ES-I3 (cell line): ENCODE measurements around the gene KLF16.
"Not testable (repeated sequence)": the region's sequence is repeated elsewhere in the genome, so short reads cannot be mapped to it uniquely, and the experiment has no call there.

Experiments used
- H3K36me3 ChIP-seq: 2 replicates; pipeline ENCODE4 v1.6.1; 2013; ENCODE audit warnings: mild to moderate bottlenecking, low read length, control low read depth, moderate library complexity; ENCODE audit not compliant: insufficient read depth
- H3K4me1 ChIP-seq: 2 replicates; pipeline ENCODE4 v1.6.1; 2013; ENCODE audit warnings: mild to moderate bottlenecking, control low read depth, low read length; ENCODE audit not compliant: insufficient read depth
- H3K9ac ChIP-seq: 2 replicates; pipeline ENCODE4 v1.6.1; 2013; ENCODE audit warnings: low read depth, mild to moderate bottlenecking, low read length, moderate library complexity
- H3K9me3 ChIP-seq: 2 replicates; pipeline ENCODE4 v1.6.1; 2013; ENCODE audit warnings: mild to moderate bottlenecking, low read length, moderate library complexity; ENCODE audit not compliant: control insufficient read depth, insufficient read depth

The KLF16 gene

DNA sequence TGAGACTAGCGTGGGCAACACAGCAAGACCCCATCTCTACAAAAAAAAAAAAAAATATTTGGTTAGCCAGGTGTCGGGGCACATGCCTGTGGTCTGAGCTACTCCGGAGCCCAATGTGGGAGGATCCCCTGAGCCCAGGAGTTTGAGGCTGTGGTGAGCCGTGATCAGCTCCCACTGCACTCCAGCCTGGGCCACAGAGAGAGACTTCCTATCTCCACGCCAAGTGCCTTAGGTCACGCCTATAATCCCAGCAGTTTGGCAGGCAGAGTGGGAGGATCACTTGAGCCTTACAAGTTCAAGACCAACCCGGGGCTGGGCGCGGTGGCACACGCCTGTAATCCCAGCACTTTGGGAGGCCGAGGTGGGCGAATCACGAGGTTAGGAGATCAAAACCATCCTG, 33.1 kb upstream of the KLF16 start:
- Histone ChIP-seq H3K9ac (no peak overlapping the region), H3K36me3 (no peaks in the 10 kb centered on the region), H3K9me3 (no peaks in the 10 kb centered on the region), H3K4me1 (no peaks in the 10 kb centered on the region; the same call in 1 of the 2 replicates)

DNA sequence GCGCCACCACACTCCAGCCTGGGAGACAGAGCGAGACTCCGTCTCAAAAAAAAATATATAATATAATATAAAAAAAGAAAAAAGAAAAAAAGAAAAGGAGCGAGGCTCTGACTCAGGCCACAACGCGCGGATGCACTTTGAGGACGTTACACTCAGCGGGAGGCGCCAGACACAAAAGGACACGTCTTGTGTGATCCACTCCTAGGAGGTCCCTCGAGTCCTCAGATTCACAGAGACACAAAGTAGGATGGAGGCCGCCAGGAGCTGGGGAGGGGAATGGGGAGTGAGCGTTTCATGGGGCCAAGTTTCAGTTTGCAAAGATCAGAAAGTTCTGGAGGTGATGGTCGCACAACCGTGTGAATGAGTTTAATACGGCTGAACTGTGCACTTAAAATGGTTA, 30.4 kb upstream of the KLF16 start:
- Histone ChIP-seq H3K9ac (no peak overlapping the region), H3K9me3 (no peaks in the 10 kb centered on the region), H3K4me1 (no peaks in the 10 kb centered on the region; the same call in 1 of the 2 replicates), H3K36me3 (no peaks in the 10 kb centered on the region)

DNA sequence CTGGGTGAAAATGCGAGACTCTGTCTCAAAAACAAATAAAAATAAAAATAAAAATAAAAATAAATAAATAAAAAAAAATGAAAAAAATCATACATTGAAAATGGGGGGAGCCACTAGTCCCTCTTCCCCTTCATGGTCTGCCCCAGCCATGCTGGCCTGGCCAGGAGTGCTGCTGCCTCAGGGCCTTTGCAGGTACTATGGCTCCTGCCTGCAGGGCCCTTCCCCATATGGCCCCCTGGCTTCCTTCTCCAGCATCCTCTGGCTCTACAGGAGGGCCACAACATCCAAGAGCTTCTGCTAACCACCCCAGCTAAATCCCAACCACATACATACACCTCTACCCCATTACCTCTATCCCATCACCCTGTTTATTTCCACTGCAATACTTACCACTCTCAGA, 26.5 kb upstream of the KLF16 start:
- Histone ChIP-seq H3K9me3 (no peaks in the 10 kb centered on the region), H3K9ac (no peak overlapping the region), H3K36me3 (no peaks in the 10 kb centered on the region), H3K4me1 (peaks cover 6% of the 10 kb centered on the region; the same call in 1 of the 2 replicates)

DNA sequence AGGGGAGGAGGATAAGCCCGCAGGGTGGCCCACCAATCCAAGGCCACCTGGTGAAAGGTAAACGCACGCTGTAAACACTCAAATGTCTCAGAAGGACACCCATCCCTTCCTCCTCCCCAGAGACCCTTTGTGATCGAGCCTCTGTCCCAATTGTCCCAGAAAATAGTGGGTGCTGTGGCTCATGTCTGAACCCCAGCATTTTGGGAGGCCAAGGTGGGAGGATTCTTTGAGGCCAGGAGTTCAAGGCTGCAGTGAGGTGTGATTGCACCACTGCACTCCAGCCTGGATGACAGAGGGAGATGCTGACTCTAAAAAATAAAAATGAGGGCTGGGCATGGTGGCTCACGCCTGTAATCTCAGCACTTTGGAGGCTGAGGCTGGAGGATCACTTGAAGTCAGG, 25.0 kb upstream of the KLF16 start:
- Histone ChIP-seq H3K9me3 (no peaks in the 10 kb centered on the region), H3K9ac (no peak overlapping the region), H3K36me3 (no peaks in the 10 kb centered on the region), H3K4me1 (peaks cover 11% of the 10 kb centered on the region; the same call in 1 of the 2 replicates)

DNA sequence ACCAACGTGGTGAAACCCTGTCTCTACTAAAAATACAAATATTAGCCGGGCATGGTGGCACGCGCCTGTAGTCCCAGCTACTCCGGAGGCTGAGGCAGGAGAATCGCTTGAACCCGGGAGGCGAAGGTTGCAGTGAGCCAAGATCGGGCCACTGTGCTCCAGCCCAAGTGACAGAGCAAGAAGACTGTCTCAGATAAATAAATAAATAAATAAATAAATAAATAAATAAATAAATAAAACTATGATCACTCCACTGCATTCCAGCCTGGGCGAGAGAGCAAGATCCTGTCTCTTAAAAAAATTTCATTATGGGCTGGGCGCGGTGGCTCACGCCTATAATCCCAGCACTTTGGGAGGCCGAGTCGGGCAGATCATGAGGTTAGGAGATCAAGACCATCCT, 23.0 kb upstream of the KLF16 start:
- H3K9me3 ChIP-seq, H3K9ac ChIP-seq, H3K36me3 ChIP-seq: not testable (repeated sequence)
- peaks cover 20% of the 10 kb centered on the region for H3K4me1 ChIP-seq

DNA sequence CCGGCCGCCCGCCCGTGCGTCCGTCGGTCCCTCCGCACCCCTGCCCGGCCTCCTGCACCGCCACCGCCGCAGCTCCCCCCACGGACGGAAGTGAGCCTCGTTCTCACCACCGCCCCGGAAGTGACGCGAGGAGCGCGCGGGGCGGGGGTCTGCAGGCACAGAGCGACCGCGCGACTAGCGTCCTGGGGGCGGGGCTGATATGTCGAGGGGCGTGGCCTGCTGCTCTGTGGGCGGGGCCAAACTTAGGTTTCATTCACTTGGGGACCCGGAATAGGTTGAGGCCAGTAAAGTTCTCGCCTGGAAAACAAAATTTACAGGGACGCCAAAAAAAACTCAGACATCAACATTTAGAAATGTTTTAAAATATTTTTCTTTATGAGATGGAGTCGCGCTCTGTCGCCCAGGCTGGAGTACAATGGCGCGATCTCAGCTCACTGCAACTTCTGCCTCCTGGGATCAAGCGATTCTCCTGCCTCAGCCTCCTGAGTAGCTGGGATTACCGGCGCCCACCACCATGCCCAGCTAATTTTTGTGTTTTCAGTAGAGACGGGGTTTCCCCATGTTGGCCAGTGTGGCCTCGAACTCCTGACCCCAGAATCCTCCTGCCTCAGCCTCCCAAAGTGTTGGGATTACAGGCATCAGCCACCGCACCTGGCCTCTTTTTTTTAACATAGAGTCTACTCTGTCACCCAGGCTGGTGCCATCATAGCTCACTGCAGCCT, 22.2 kb upstream of the KLF16 start, which contains the start of gene ABHD17A:
TSS of gene ABHD17A (minus strand) at position 99 of the 722 bp plus-strand sequence. CDS start 3,930 bp downstream, outside the sequence.
- not testable (repeated sequence) for H3K9me3 ChIP-seq, H3K36me3 ChIP-seq
- Histone ChIP-seq H3K4me1 (peaks cover 20% of the 10 kb centered on the region), H3K9ac (peak within 1 kb of the TSS; percentile 82)

DNA sequence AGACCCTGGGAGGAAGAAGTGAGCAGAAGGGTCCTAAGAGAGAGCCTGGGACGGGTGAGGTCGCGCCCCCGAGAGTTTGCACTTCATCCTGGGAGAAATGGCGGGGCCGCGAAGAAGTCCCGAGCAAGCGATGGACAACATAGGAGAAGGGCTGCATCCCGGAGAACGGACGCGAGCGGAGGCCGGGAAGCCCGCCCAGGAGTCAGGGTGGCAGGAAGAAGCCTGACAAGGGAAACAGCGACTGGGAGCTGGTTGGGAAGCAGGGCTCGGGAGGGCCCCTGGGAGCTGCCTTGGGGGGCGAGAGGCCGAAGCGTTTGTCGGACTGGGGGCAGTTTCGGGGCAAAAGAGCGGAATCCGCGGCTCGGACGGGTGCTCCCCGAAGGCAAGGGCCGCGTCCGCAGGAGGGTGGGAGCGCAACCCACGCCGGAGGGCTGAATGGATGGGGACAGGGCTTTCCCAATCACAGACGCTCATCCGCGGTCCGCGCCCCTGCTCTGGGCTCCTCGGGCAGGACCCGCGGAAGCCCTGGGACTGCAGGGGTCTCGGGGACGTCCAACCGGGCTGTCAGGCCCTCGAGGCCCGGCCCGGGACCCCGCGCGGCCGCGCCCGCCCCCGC, 21.4 kb upstream of the KLF16 start:
- Histone ChIP-seq H3K4me1 (peaks cover 20% of the 10 kb centered on the region), H3K9ac (peak overlapping the region; percentile 82), H3K36me3 (no peaks in the 10 kb centered on the region), H3K9me3 (no peaks in the 10 kb centered on the region)

DNA sequence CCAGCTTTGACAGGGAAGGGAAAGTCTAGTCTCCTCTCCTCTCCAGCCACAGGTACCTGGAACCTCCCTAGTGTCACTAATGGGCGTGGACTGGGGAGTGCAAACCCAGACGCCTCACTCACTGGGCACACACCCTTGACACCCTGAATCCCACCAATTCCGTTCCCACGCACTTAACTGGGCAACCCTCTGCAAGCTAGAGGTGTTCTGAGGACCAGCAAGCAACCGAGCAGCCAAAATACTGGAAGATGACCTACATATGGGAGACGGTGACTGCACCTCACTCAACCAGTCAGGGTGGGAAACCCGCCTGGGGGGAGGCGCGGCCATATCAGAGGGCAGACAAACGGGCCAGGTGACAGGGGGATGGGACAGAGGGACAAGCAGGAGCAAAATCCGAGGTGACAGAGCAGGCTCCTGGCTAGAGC, 20.9 kb upstream of the KLF16 start:
- Histone ChIP-seq H3K4me1 (peaks cover 20% of the 10 kb centered on the region), H3K9ac (peak overlapping the region; percentile 82; the same call in 1 of the 2 replicates), H3K36me3 (no peaks in the 10 kb centered on the region), H3K9me3 (no peaks in the 10 kb centered on the region)

DNA sequence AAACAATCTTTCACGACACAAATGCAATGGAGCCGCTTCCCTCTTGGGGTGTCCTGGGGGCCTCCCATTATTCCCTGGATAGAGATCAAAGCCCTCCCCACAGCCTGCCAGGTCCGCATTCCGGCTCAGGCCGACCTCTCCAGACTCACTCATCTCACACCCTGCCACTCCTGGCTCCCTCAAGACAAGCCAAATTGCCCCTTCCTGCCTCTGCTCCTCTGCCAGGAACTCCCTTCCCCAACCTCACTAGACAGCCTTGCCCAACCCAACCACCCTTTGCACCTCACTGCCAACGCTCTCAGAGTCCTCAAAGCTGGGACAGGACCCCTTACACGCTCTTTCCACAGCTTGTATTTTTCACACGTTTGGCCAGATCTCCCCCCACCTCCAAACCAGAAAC, 20.4 kb upstream of the KLF16 start:
- peaks cover 20% of the 10 kb centered on the region for H3K4me1 ChIP-seq
- H3K9me3 ChIP-seq: no peaks in the 10 kb centered on the region
- H3K36me3 ChIP-seq: no peaks in the 10 kb centered on the region
- H3K9ac ChIP-seq: peak overlapping the region; percentile 82; the same call in 1 of the 2 replicates

DNA sequence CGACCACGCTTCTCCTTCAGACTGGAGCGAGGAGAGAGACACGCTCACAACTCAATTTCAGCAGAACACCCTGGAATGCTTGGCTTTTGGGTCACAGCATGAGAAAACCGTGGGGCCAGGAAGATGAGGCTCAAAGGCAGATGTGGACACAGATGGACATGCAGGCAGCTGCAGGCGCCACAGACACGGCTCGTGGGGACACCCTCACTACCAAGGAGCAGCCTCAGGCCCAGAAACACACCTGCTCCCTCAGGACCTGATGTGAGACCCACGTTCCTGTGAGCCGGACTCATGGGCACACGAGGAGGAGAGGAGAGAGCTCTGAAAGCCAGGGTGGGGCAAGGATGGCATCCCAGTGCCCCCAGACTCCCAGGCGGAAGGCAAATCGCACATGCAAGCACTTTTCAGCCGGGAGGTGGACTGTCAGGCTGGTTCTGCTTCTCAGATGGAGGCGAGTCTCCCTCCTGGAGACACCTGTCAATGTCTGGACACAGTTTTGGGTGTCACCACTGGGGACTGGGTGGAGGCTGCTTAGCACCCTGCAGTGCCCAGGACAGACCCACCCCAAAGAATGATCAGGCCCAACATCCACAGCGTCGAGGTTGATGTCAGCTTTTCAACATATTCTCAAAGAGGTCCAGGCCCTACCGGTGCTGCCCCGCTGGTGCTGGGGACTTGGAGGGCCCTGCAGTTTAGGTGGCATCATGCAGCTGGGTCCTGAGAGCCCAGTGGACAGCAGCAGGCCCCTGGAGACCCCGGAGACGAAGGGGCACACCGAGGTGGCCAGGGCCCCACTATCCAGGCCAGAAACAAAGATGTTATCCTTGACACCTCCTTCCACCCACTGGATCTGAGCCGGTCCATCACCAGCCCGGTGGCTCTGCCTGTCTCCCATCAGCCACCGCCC, 19.7 kb upstream of the KLF16 start:
- Histone ChIP-seq H3K4me1 (peaks cover 20% of the 10 kb centered on the region), H3K36me3 (no peaks in the 10 kb centered on the region), H3K9ac (no peak overlapping the region), H3K9me3 (no peaks in the 10 kb centered on the region)

DNA sequence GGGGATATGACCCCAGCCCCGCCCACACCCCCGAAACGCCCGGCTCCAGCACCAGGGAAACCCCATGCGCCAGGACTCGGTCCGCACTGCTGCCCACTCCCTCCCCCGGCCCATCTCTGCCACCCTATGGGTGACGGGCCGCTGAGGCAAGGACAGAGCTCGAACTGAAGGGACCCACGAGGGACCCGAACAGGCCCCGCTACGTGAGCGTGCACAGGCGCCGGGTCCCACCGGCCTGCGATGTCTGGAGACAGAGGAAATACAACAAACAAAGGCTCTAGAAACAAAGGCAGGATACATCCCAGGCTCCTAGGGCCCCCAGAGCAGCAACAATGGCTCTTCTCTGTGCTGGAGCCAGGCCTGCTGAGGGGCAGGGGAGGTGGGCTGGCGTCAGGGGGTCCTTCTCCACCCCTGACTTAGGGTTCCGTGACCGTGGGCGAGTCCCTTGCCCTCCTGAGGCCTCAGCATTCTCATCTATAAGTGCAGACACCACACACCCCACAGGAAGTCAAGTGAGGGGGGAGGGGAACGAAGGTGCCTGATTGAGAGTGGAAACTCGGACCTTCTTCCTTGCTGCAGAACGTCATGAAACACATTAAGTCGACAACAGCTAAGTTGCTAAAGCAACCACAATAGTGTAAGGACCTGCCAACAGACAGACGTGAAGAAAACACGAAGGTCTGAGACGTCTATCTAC, 18.9 kb upstream of the KLF16 start:
- Histone ChIP-seq H3K9me3 (no peaks in the 10 kb centered on the region), H3K9ac (no peak overlapping the region), H3K4me1 (peaks cover 17% of the 10 kb centered on the region), H3K36me3 (no peaks in the 10 kb centered on the region)

DNA sequence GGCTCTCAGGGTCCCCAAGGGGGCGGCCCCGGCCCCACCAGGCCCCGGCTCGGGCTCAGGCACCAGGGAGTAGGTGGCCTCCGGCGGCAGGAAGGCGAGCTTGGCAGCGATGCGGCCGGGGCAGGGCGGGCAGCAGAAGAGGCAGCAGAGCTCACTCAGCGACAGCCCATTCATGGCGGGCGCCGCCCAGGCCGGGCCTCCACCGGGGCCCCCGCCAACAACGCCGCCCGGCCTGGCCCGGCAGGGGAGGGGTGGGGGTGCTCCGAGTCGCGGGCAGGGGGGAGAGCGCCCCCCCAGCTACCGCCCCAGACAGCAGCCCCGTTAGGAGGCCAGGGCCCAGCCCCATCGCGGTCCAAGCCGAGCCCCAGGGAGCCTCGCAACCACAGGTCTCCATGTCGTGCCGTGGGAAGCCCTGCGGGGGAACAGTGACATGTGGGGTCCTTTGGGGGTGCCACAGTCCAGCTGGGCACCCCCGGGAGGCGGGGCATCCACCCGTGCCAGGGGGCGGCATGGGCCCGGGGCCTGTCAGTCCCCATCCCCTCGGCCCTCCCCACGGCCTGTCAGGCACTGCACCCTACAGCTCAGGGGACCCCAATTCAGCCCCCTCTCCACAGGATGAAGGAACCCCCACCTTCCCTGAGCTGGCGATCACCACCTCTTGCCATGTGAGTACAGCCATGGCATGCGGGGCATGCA, 18.2 kb upstream of the KLF16 start:
- not testable (repeated sequence) for H3K9me3 ChIP-seq, H3K36me3 ChIP-seq, H3K9ac ChIP-seq
- peaks cover 14% of the 10 kb centered on the region for H3K4me1 ChIP-seq

DNA sequence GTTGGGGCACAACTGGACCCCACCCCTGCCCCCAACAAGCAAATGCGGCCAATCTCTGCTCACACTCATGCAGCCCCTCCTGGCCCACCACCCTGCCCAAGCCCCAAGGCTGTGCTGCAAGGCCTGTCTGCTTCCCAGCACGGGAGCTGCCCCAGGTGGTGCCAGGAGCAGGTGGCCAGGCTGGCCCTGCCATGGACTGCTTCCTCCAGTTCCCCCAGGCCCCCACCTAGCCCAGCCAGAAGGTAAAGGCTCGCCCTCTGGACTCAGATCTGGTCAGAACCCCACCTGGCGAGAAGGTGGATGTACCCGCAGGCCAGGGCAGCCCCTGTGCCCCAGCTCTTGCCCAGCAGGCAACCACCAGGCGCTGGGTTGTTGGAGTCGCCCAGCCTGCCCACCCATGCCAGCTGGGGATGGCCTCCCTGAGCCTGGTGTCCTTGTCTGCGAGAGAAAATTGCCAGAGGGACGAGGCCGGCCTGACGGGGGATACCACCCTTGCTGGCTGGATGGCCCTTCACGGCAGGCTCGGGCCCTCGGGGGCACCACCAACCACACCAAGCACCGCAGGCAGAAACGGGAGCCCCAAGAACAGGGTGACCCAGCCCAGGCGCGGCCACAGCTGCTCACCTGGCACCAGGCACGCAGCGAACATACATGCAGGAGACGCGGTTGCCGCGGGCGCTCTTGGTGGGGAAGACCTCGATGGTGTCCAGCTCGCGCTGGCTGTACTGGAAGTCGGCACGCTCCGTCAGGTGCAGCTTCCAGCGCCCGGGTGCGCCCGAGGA, 17.4 kb upstream of the KLF16 start:
- Histone ChIP-seq H3K4me1 (peaks cover 14% of the 10 kb centered on the region), H3K36me3 (no peaks in the 10 kb centered on the region), H3K9me3 (no peaks in the 10 kb centered on the region), H3K9ac (no peak overlapping the region)
